Head of caudate nucleus (tissue), 42 donors: Measurements from ENCODE around the gene ZNF835.

Experiments
- DNase-seq, 42 donors: peaks; one replicate each; pipeline versions ENCODE4 v3.0.0 to v3.0.0-alpha.2; 2020 to 2021; ENCODE audit warnings: mixed read lengths in 7 of 42
- intact Hi-C: fragments of 100-400 bp; cut with DNase I; formaldehyde crosslinking; loops from one replicate; pipeline ENCODE4 v1.15.0; 2022

The ZNF835 gene

GRCh38 chr19:56668676-56669075 lies 2.9 kb downstream of the ZNF835 start:
- DNase-seq: no peak
- intact Hi-C loops: loop anchor here (10.0 kb wide), 1 partner anchor 74 kb away; the partner anchor contains the start of gene ZNF71

GRCh38 chr19:56667311-56667870 lies 4.2 kb downstream of the ZNF835 start:
- intact Hi-C loops: loop anchor here (10.0 kb wide), 1 partner anchor 73 kb away; the partner anchor contains the start of gene ZNF71
- peak in 1 of 42 donors; percentile 20 for DNase-seq

- DNase-seq: no peak
- intact Hi-C loops: loop anchor here (10.0 kb wide), 1 partner anchor 70 kb away; the partner anchor contains the start of gene ZNF71
Observed at GRCh38 chr19:56664511-56664910, 7.0 kb downstream of the ZNF835 start.

GRCh38 chr19:56663931-56664500 lies 7.5 kb downstream of the ZNF835 start:
- no peak for DNase-seq
- intact Hi-C loops: loop anchor here (10.0 kb wide), 1 partner anchor 69 kb away; the partner anchor contains the start of gene ZNF71

GRCh38 chr19:56661248-56661647 lies 10.3 kb downstream of the ZNF835 start:
- no peak for DNase-seq
- intact Hi-C loops: loop anchor here (10.0 kb wide), 1 partner anchor 66 kb away; the partner anchor contains the start of gene ZNF71

- peak in 39 of 42 donors; percentile 13 to 79 (median 56) for DNase-seq
- intact Hi-C loops: loop anchor here (10.0 kb wide), 1 partner anchor 66 kb away; the partner anchor contains the start of gene ZNF71
Observed at GRCh38 chr19:56660381-56661107, 11.0 kb downstream of the ZNF835 start.

GRCh38 chr19:56654151-56654550 lies 17.4 kb downstream of the ZNF835 start:
- intact Hi-C loops: no loop called here
- no peak for DNase-seq

GRCh38 chr19:56643460-56643955 lies 28.0 kb downstream of the ZNF835 start:
- intact Hi-C loops: no loop called here
- peak in 5 of 42 donors; percentile 18 to 44 (median 24) for DNase-seq

- intact Hi-C loops: no loop called here
- DNase-seq: peak in 1 of 42 donors; percentile 9
Observed at GRCh38 chr19:56642711-56643459, 28.7 kb downstream of the ZNF835 start, which contains the start of gene SMIM17. TSS of gene SMIM17 (plus strand) at chr19:56643159. CDS start at chr19:56645668, 2,509 bp downstream.

- intact Hi-C loops: no loop called here
- DNase-seq: no peak
Observed at GRCh38 chr19:56639217-56639616, 32.3 kb downstream of the ZNF835 start.

GRCh38 chr19:56637976-56638555 lies 33.5 kb downstream of the ZNF835 start:
- intact Hi-C loops: no loop called here
- peak; percentile 28 to 88 (median 73) for DNase-seq

GRCh38 chr19:56633021-56633420 lies 38.5 kb downstream of the ZNF835 start:
- DNase-seq: peak in 9 of 42 donors; percentile 11 to 67 (median 36)
- intact Hi-C loops: no loop called here

- no peak for DNase-seq
- intact Hi-C loops: no loop called here
Observed at GRCh38 chr19:56625708-56626107, 45.8 kb downstream of the ZNF835 start.

GRCh38 chr19:56623006-56623405 lies 48.6 kb downstream of the ZNF835 start:
- intact Hi-C loops: no loop called here
- DNase-seq: no peak

- intact Hi-C loops: no loop called here
Observed at GRCh38 chr19:56622374-56622773, 49.2 kb downstream of the ZNF835 start.

GRCh38 chr19:56619121-56619520 lies 52.4 kb downstream of the ZNF835 start:
- intact Hi-C loops: no loop called here
- DNase-seq: peak in 1 of 42 donors; percentile 20

More at GRCh38 chr19:56622374-56622773, 49.2 kb downstream of the ZNF835 start:
- no peak for DNase-seq

- intact Hi-C loops: no loop called here
- DNase-seq: no peak
Observed at GRCh38 chr19:56617531-56617930, 54.0 kb downstream of the ZNF835 start.

GRCh38 chr19:56613639-56614038 lies 57.9 kb downstream of the ZNF835 start:
- no peak for DNase-seq
- intact Hi-C loops: no loop called here

GRCh38 chr19:56612737-56613136 lies 58.8 kb downstream of the ZNF835 start:
- intact Hi-C loops: no loop called here
- DNase-seq: no peak
